Measurements from ENCODE around the gene ANGPTL8. TPM values are rescaled to one million over a fixed set of nuclear protein-coding genes. Genes with fewer than 3 reads are reported as not detected.

The ANGPTL8 gene
- total and polyA plus RNA-seq, 2 of the 13 experiments (the other 11 are each of a cell fraction or from before 2014, with no cell fraction given): 27.3 to 243 TPM

- TF ChIP-seq FOXO1 (CRISPR knock-in tag; IDR thresholded peaks at IDR 0.05): peak; percentile 89
- no peak for TF ChIP-seq NBN (conservative IDR thresholded peaks at IDR 0.05)
- peak; percentile 92 for TF ChIP-seq DPF2 (CRISPR knock-in tag; IDR thresholded peaks at IDR 0.05; ENCODE audit: borderline replicate concordance, low read depth)
- TF ChIP-seq GMEB1 (CRISPR knock-in tag; IDR thresholded peaks at IDR 0.05; ENCODE audit: borderline replicate concordance): peak; percentile 70
- TF ChIP-seq SOX6 (IDR thresholded peaks at IDR 0.05): no peak
- TF ChIP-seq SOX6 (CRISPR knock-in tag; IDR thresholded peaks at IDR 0.05): peak; percentile 96
- peak; percentile 59; the same call in 1 of the 2 replicates for TF ChIP-seq ZNF556 (CRISPR knock-in tag; IDR thresholded peaks at IDR 0.05; ENCODE audit: borderline replicate concordance)
- no peak for TF ChIP-seq ZNF660 (CRISPR knock-in tag; IDR thresholded peaks at IDR 0.05; ENCODE audit: borderline replicate concordance, low read depth)
- peak; percentile 85; the same call in 1 of the 2 replicates for TF ChIP-seq MXD4 (CRISPR knock-in tag; IDR thresholded peaks at IDR 0.05)
- TF ChIP-seq TRIM22 (IDR thresholded peaks at IDR 0.05): no peak
- TF ChIP-seq NCOA5 (CRISPR knock-in tag; IDR thresholded peaks at IDR 0.05): no peak
- TF ChIP-seq SOX5 (CRISPR knock-in tag; IDR thresholded peaks at IDR 0.05; ENCODE audit: borderline replicate concordance): peak; percentile 91
- no peak for TF ChIP-seq ARNT (IDR thresholded peaks at IDR 0.05)
- TF ChIP-seq CCDC6 (CRISPR knock-in tag; IDR thresholded peaks at IDR 0.05): peak; percentile 86; the same call in 1 of the 2 replicates
- TF ChIP-seq ZNF607 (CRISPR knock-in tag; IDR thresholded peaks at IDR 0.05; ENCODE audit: borderline replicate concordance): peak; percentile 77; the same call in 1 of the 2 replicates
- TF ChIP-seq MED13 (CRISPR knock-in tag; IDR thresholded peaks at IDR 0.05): peak; percentile 90; the same call in 1 of the 2 replicates
- no peak for TF ChIP-seq GRHL1 (CRISPR knock-in tag; conservative IDR thresholded peaks at IDR 0.05)
- TF ChIP-seq HES4 (CRISPR knock-in tag; IDR thresholded peaks at IDR 0.05; ENCODE audit: borderline replicate concordance): no peak
- peak; percentile 91 for TF ChIP-seq SKIL (CRISPR knock-in tag; IDR thresholded peaks at IDR 0.05; ENCODE audit: borderline replicate concordance)
- TF ChIP-seq ESRRA (CRISPR knock-in tag; IDR thresholded peaks at IDR 0.05; ENCODE audit: low read depth): peak; percentile 89
- TF ChIP-seq ZNF549 (CRISPR knock-in tag; IDR thresholded peaks at IDR 0.05): no peak
- no peak for TF ChIP-seq HCFC1 (IDR thresholded peaks at IDR 0.05; ENCODE audit: low read depth, low read length)
- TF ChIP-seq CAMTA2 (CRISPR knock-in tag; IDR thresholded peaks at IDR 0.05; ENCODE audit: borderline replicate concordance): no peak
- peak; percentile 56; the same call in 1 of the 2 replicates for TF ChIP-seq ZNF777 (CRISPR knock-in tag; IDR thresholded peaks at IDR 0.05)
- no peak for TF ChIP-seq SSRP1 (CRISPR knock-in tag; IDR thresholded peaks at IDR 0.05)
- peak; percentile 46; the same call in 1 of the 2 replicates for TF ChIP-seq SMC3 (IDR thresholded peaks at IDR 0.05; ENCODE audit: low read length)
Measured at GRCh38 chr19:11239377-11240000, at the start of gene ANGPTL8 (continued).

Data from HepG2 (cell line).